ENCODE measurements around the gene P4HA1.
"Not testable (repeated sequence)": the region's sequence is repeated elsewhere in the genome, so short reads cannot be mapped to it uniquely, and the experiment has no call there.

GRCh38 chr10:73022961-73023360, 73.7 kb downstream of the P4HA1 start:
- TF ChIP-seq CTCF, POLR2AphosphoS5, POLR2A (IDR thresholded peaks at IDR 0.05): not testable (repeated sequence)

Measured in prostate gland (tissue), 2 donors.